ENCODE data around the gene KRT75. TPM values are rescaled to one million over a fixed set of nuclear protein-coding genes. Genes with fewer than 3 reads are reported as not detected.

The KRT75 gene
- total and polyA plus RNA-seq, 2 of the 4 experiments (the other 2 are of a cell fraction) = not detected

DNA sequence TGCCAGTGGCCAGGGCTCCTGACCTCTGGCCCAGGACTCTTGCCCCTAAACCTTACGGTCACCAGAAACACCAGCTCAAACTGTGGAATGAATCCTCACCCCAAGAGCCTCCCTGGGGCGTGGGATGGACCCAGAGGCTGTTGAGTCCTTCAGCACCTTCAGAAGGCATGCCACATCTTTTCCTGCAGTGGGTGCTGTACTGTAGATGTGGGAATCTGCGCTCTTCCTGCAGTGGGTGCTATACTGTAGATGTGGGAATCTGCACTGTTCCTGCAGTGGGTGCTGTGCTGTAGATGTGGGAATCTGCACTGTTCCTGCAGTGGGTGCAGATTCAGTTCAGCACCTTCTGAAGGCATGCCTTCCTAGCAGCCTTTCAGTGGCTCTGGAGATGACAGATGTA, 29.2 kb downstream of the KRT75 start:
- no peak overlapping the region for H3K9ac ChIP-seq (ENCODE audit: low read depth, low read length)
- no peaks in the 10 kb centered on the region for H3K4me1 ChIP-seq (ENCODE audit: control insufficient read depth, insufficient read depth, low read length)
- no peak overlapping the region for H2AK5ac ChIP-seq (ENCODE audit: low read depth, low read length)
- no peaks in the 10 kb centered on the region for H3K36me3 ChIP-seq (ENCODE audit: control insufficient read depth, insufficient read depth, low read length)
- H2BK5ac ChIP-seq (ENCODE audit: low read depth, low read length, poor library complexity, severe bottlenecking) = no peak overlapping the region
- no peak overlapping the region for H2BK120ac ChIP-seq (ENCODE audit: low read depth, low read length)
- H3K4me3 ChIP-seq (ENCODE audit: insufficient read depth, low read depth, low read length) = no peak overlapping the region
- no peak overlapping the region for H4K5ac ChIP-seq (ENCODE audit: low read depth, low read length)
- H3K79me1 ChIP-seq (ENCODE audit: low read depth in 1 of 2, low read length in 2 of 2) = no peaks in the 10 kb centered on the region
- H3K9me1 ChIP-seq (ENCODE audit: insufficient read depth, low read length) = no peaks in the 10 kb centered on the region
- H2AFZ ChIP-seq (replicated peaks; ENCODE audit: low read length, poor library complexity) = no peak overlapping the region
- intact Hi-C loops (cut with micrococcal nuclease) (no loop called here), dilution Hi-C loops (cut with HindIII; ENCODE audit: low sequenced_read_pairs, unreplicated experiment) (no loop called here), in situ Hi-C loops (cut with MboI; ENCODE audit: low sequenced_read_pairs) (no loop called here)
- no peak overlapping the region for H4K91ac ChIP-seq (ENCODE audit: insufficient read depth, low read depth, low read length)
- H3K56ac ChIP-seq (ENCODE audit: extremely low read depth, insufficient read depth, low read length) = no peak overlapping the region
- H3K4ac ChIP-seq (ENCODE audit: low read depth, low read length) = no peak overlapping the region
- no peak overlapping the region for H2BK20ac ChIP-seq (ENCODE audit: low read depth, low read length)
- WGBS, 2 experiments (ENCODE audit: extremely low coverage in 2 of 2, insufficient read length in 1 of 2) = 100% methylated on average over 1 of the region's 3 CpGs; no CpG with 5 or more reads in 1 of the 2 experiments
- ChIA-PET CTCF (no interaction called here), POLR2A (ENCODE audit: unreplicated experiment) (no interaction called here)
- no peak overlapping the region for H3K23ac ChIP-seq (ENCODE audit: low read depth, low read length)
- H2AK9ac ChIP-seq (replicated peaks; ENCODE audit: low read depth, low read length, poor library complexity) = no peak overlapping the region
- H2BK15ac ChIP-seq (ENCODE audit: low read depth, low read length) = no peak overlapping the region
- no peak for TF ChIP-seq RAD21 (IDR thresholded peaks at IDR 0.05; ENCODE audit: low read length)
- TF ChIP-seq MAFK (IDR thresholded peaks at IDR 0.05; ENCODE audit: low read depth, low read length) = no peak
- no peak for TF ChIP-seq BHLHE40 (IDR thresholded peaks at IDR 0.05; ENCODE audit: low read depth, low read length)
- TF ChIP-seq MXI1 (IDR thresholded peaks at IDR 0.05; ENCODE audit: borderline replicate concordance, low read depth, low read length) = no peak
- TF ChIP-seq MAZ (IDR thresholded peaks at IDR 0.05; ENCODE audit: borderline replicate concordance, low read depth, low read length) = no peak
- TF ChIP-seq SMC3 (IDR thresholded peaks at IDR 0.05; ENCODE audit: low read depth, low read length) = no peak
- TF ChIP-seq NFE2L2 (IDR thresholded peaks at IDR 0.05; ENCODE audit: low read depth, low read length) = no peak
- DNase-seq = no peak
- H3K27me3 ChIP-seq (ENCODE audit: control insufficient read depth, insufficient read depth, low read length) = peaks cover 50% of the 10 kb centered on the region
- no peaks in the 10 kb centered on the region for H3K9me3 ChIP-seq (ENCODE audit: control insufficient read depth, insufficient read depth, low read length)
- H3K14ac ChIP-seq (replicated peaks; ENCODE audit: low read depth, low read length) = no peak overlapping the region
- H4K8ac ChIP-seq (ENCODE audit: low read depth in 2 of 2, low read length in 2 of 2) = no peak overlapping the region
- H3K27ac ChIP-seq (ENCODE audit: insufficient read depth, low read length) = no peak overlapping the region
- H3K18ac ChIP-seq (ENCODE audit: low read depth, low read length) = no peak overlapping the region
- BruUV-seq (replicated peaks) = no TSS peak
- ATAC-seq (ENCODE audit: low read depth) = no peak
- no peak overlapping the region for H3K4me2 ChIP-seq (ENCODE audit: low read depth, low read length)
- H4K20me1 ChIP-seq (ENCODE audit: insufficient read depth, low read length) = no peaks in the 10 kb centered on the region

All from IMR-90 (cell line).